Measurements from ENCODE around the gene OR4D10. TPM values are rescaled to one million over a fixed set of nuclear protein-coding genes. Genes with fewer than 3 reads are reported as not detected.

The OR4D10 gene
- total and polyA plus RNA-seq, 2 donors (not counting 3 experiments of a cell fraction or from before 2014, with no cell fraction given) = not detected

- dilution Hi-C loops (cut with MboI; ENCODE audit: extremely low pct_ligation_motif_present, low sequenced_read_pairs) (no loop called here), intact Hi-C loops (cut with micrococcal nuclease) (no loop called here)
- Histone ChIP-seq H3K36me3 (ENCODE audit: control insufficient read depth in 2 of 2, extremely low read depth in 1 of 2, insufficient read depth in 2 of 2, low read length in 2 of 2) (no peaks in the 10 kb centered on the region), H3K4me1 (ENCODE audit: control insufficient read depth, extremely low read depth, insufficient read depth, low read length) (no peaks in the 10 kb centered on the region), H2AFZ (ENCODE audit: low read depth, low read length) (no peak overlapping the region), H3K4me2 (ENCODE audit: insufficient read depth, low read length) (no peak overlapping the region), H4K20me1 (replicated peaks; ENCODE audit: control insufficient read depth, extremely low read depth, insufficient read depth, low read length) (no peaks in the 10 kb centered on the region), H3K79me2 (ENCODE audit: control insufficient read depth, insufficient read depth, low read length) (no peaks in the 10 kb centered on the region), H3K9ac (replicated peaks; ENCODE audit: extremely low read depth, insufficient read depth, low read length) (no peak overlapping the region), H3K27me3 (ENCODE audit: control insufficient read depth in 2 of 2, insufficient read depth in 2 of 2, low read length in 2 of 2) (no peaks in the 10 kb centered on the region), H3K9me1 (replicated peaks; ENCODE audit: control insufficient read depth, extremely low read depth, insufficient read depth, low read length) (no peaks in the 10 kb centered on the region), H3K9me3 (replicated peaks; ENCODE audit: control insufficient read depth, insufficient read depth, low read length) (no peaks in the 10 kb centered on the region), H3K27ac (ENCODE audit: insufficient read depth, low read depth, low read length) (no peak overlapping the region), H3K4me3 (replicated peaks in 1 of 3; ENCODE audit: insufficient read depth in 1 of 3, low read depth in 1 of 3, low read length in 3 of 3) (no peak overlapping the region)
- TF ChIP-seq EZH2 (IDR thresholded peaks at IDR 0.05; ENCODE audit: borderline replicate concordance, low read depth, low read length, severe bottlenecking) (no peak), JUN (IDR thresholded peaks at IDR 0.05; ENCODE audit: borderline replicate concordance, insufficient read depth, insufficient read length, low read depth) (no peak), GATA2 (IDR thresholded peaks at IDR 0.05; ENCODE audit: insufficient read depth, insufficient read length, low read depth, low read length) (no peak), CTCF (IDR thresholded peaks at IDR 0.05; ENCODE audit: extremely low read depth in 1 of 2, insufficient read depth in 1 of 2, low read depth in 1 of 2, low read length in 2 of 2) (no peak), POLR2A (IDR thresholded peaks at IDR 0.05; ENCODE audit: low read depth, low read length) (no peak), FOS (IDR thresholded peaks at IDR 0.05; ENCODE audit: borderline replicate concordance, insufficient read depth, low read length) (no peak), MYC (IDR thresholded peaks at IDR 0.05; ENCODE audit: low read depth, low read length) (no peak), POLR2AphosphoS5 (IDR thresholded peaks at IDR 0.05; ENCODE audit: insufficient read depth, low read depth, low read length) (no peak)
- TF ChIP-seq, protein P1, sequence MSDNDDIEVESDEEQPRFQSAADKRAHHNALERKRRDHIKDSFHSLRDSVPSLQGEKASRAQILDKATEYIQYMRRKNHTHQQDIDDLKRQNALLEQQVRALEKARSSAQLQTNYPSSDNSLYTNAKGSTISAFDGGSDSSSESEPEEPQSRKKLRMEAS (IDR thresholded peaks at IDR 0.05; ENCODE audit: insufficient read depth, insufficient read length) = no peak
- DNase-seq (ENCODE audit: low read depth, low spot score) (no peak), FAIRE-seq (no peak)
- CTCF ChIA-PET = no interaction called here
- POLR2A ChIA-PET = no interaction called here
- no TSS peak for BruUV-seq (replicated peaks)
Observed at GRCh38 chr11:59475176-59475575, 2.1 kb downstream of the OR4D10 start.

Measured in endothelial cell of umbilical vein (primary cell).